Neutrophil (primary cell): ENCODE measurements around the gene WNT8B.
A peak's percentile ranks its signal among the peaks of the same experiment; 100 is the strongest.

Experiments
- H3K27ac ChIP-seq: fragments of 200-600 bp; sonication (generic); 2 replicates; pipeline ENCODE4 v1.5.1; 2016; ENCODE audit warnings: mild to moderate bottlenecking, moderate library complexity
- H3K27me3 ChIP-seq: fragments of 200-600 bp; sonication (generic); 2 replicates; pipeline ENCODE4 v1.6.0; 2016; ENCODE audit warnings: mild to moderate bottlenecking
- H3K36me3 ChIP-seq: fragments of 200-600 bp; sonication (generic); 2 replicates; pipeline ENCODE4 v1.5.1; 2017
- H3K4me1 ChIP-seq, 2 experiments: fragments of 200-600 bp in 1 of 2; sonication (generic) in 1 of 2; 1 replicate in 1 of 2; 2 replicates in 1 of 2; pipeline versions ENCODE4 v1.5.1 to v1.6.1; 2013 to 2016; ENCODE audit warnings: low read depth in 1 of 2, low read length in 1 of 2, mild to moderate bottlenecking in 1 of 2, moderate library complexity in 1 of 2; ENCODE audit not compliant: control insufficient read depth in 1 of 2, insufficient read depth in 1 of 2
- H3K4me3 ChIP-seq, 2 experiments: fragments of 200-600 bp in 1 of 2; sonication (generic) in 1 of 2; 1 replicate in 1 of 2; 2 replicates in 1 of 2; pipeline ENCODE4 v1.5.1; 2013 to 2016; ENCODE audit warnings: low read depth in 1 of 2, low read length in 1 of 2, mild to moderate bottlenecking in 1 of 2, moderate library complexity in 1 of 2
- H3K9me3 ChIP-seq: fragments of 200-600 bp; sonication (generic); 2 replicates; pipeline ENCODE4 v1.5.1; 2016
- TF ChIP-seq, protein P1 (sequence below): fragments of 200-600 bp; sonication (generic); IDR thresholded peaks from 2 replicates; pipeline ENCODE4 v1.5.1; 2016; ENCODE audit warnings: antibody characterized with exemption

WNT8B gene

DNA sequence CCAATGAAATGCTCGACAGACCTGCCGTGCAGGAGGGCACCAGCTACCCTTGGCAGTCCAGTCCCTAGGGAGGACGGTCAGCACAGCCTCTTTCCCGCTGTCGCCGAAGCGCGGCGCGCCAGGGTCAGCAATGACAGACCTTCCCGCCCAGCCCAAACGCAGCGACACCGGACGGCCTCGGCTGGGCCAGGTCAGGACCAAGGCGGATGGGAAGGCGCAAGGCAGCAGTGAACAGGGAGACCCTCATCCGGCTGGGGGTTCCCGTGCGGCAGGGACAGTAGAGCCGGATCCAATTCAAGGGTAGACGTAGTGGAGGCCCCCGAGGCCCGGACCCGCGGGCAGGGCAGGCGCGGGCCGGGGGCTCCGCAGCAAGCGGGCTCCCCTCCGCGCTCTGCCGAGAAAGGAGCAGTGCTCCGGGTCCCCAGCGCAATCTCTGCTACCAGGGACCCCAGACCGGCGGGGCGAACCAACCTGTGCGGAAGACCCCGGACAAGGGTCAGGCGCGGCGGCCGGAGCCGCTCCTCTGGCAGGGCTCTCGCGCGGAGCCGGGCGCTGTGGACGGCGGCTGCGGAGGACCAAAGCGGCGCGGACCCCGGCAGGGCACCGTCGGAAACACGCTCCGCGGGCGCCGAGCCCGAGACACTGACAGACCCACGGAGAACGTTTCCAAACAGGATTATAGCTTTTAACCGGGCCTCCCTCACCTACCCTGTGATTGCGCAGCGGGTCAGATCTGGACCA is 56.7 kb downstream of the WNT8B start, which contains the start of gene SEC31B:
Gene SEC31B, minus strand, starts transcription at position 551 of the 741 bp plus-strand sequence. CDS start 2,909 bp downstream, outside the sequence.
- Histone ChIP-seq H3K36me3 (peaks cover 23% of the 10 kb centered on the region), H3K9me3 (no peaks in the 10 kb centered on the region), H3K27ac (no peak within 1 kb of the TSS), H3K4me3 (peak within 1 kb of the TSS in 1 of 2 experiments; percentile 24), H3K4me1 (peaks cover 17 to 22% of the 10 kb centered on the region in 2 experiments), H3K27me3 (peaks cover 16% of the 10 kb centered on the region)
- TF ChIP-seq, protein P1, sequence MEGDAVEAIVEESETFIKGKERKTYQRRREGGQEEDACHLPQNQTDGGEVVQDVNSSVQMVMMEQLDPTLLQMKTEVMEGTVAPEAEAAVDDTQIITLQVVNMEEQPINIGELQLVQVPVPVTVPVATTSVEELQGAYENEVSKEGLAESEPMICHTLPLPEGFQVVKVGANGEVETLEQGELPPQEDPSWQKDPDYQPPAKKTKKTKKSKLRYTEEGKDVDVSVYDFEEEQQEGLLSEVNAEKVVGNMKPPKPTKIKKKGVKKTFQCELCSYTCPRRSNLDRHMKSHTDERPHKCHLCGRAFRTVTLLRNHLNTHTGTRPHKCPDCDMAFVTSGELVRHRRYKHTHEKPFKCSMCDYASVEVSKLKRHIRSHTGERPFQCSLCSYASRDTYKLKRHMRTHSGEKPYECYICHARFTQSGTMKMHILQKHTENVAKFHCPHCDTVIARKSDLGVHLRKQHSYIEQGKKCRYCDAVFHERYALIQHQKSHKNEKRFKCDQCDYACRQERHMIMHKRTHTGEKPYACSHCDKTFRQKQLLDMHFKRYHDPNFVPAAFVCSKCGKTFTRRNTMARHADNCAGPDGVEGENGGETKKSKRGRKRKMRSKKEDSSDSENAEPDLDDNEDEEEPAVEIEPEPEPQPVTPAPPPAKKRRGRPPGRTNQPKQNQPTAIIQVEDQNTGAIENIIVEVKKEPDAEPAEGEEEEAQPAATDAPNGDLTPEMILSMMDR, result no peak

DNA sequence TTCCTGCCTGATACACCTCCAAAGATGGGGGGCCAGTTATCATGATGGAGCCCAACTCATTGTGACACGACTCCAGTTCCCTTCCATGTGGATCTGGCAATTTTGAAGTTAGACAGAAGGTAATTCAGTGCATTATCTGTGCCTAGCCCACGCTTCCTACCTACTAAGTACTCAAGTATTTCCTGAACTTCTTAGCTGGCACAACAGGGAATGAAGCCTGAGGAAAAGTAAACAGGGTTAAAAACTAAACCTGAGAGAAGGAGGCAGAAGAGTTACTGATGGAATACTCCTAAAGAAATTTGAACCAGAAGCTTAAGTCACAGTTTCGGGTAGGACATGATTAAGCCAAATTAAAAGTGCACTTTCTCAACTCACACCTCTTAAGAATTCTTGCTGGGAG is 58.0 kb downstream of the WNT8B start:
- H3K27me3 ChIP-seq, result peaks cover 16% of the 10 kb centered on the region
- peaks cover 35% of the 10 kb centered on the region for H3K36me3 ChIP-seq
- H3K27ac ChIP-seq, result no peak overlapping the region
- H3K4me3 ChIP-seq, result no peak overlapping the region
- H3K9me3 ChIP-seq, result no peaks in the 10 kb centered on the region
- TF ChIP-seq, protein P1, result no peak
- H3K4me1 ChIP-seq, result peaks cover 17% of the 10 kb centered on the region in 2 experiments

DNA sequence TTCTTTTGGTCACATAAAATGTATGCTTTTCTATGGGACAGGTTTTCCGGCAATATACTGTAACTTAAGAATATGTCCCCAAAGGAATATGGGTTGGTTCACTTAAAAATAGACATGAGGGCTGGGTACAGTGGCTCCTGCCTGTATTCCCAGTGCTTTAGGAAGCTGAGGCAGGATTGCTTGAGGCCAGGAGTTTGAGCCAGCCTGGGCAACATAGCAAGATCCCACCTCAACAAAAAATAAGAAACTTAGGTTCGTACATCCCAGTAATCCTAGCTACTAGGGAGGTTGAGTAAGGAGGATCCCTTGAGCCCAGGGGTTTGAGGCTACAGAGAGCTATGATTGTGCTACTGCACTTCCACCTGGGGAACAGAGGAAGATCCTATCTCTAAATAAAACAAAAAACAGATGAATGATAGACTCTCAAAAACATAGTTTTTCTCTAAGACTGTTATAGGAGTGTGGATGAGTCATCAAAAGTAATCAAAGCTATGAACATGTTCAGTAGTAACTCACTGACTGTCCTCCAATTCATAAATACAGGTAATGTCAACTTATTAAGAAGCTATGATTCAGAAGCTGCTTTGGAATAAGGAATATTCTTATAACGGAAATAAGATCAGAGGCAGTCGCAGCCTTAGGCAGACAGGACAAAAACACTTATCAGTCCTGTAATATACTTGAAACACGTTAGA is 59.4 kb downstream of the WNT8B start:
- Histone ChIP-seq H3K27ac (no peak overlapping the region), H3K27me3 (peaks cover 16% of the 10 kb centered on the region), H3K4me1 (peaks cover 17% of the 10 kb centered on the region in 2 experiments), H3K9me3 (no peaks in the 10 kb centered on the region), H3K4me3 (no peak overlapping the region), H3K36me3 (peaks cover 49% of the 10 kb centered on the region)
- TF ChIP-seq, protein P1, result no peak

DNA sequence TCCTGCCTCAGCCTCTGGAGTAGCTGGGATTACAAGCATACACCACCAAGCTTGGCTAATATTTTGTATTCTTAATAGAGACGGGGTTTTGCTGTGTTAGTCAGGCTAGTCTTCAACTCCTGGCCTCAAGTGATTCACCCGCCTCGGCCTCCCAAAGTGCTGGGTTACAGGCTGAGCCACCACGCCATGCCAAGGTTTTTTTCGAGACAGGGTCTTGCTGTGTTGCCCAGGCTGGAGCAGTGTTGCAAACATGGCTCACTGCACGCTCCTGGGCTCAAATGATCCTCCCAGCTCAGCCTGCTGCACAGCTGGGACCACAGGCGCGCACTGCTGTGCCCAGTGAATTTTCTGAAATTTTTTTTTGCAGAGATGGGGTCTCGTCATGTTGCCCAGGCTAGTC is 60.1 kb downstream of the WNT8B start:
- H3K36me3 ChIP-seq, result peaks cover 50% of the 10 kb centered on the region
- no peaks in the 10 kb centered on the region for H3K9me3 ChIP-seq
- TF ChIP-seq, protein P1, result no peak
- H3K27ac ChIP-seq, result no peak overlapping the region
- H3K27me3 ChIP-seq, result peaks cover 16% of the 10 kb centered on the region
- no peak overlapping the region for H3K4me3 ChIP-seq
- H3K4me1 ChIP-seq, result peaks cover 17% of the 10 kb centered on the region in 2 experiments

DNA sequence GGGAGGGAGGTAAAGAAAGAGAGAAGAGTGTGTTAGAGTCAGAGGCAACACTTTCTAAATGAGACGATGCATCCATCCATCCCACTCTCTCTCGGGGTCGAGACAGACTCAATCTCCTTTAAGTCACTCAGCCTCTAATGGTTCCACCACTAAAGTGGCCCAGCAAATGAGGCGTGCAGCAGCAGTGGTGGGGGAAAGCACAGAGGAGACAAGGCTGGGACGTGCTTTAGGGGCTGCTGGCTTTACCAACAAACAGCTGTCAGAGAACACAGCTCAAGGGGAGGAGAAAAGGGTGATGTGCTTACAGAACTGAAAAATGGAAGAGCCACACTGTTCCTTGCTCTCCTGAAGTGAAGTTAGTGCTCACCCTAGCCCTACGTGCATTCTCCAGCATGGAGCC is 61.4 kb downstream of the WNT8B start:
- Histone ChIP-seq H3K4me3 (no peak overlapping the region), H3K4me1 (peaks cover 15 to 17% of the 10 kb centered on the region in 2 experiments), H3K27ac (no peak overlapping the region), H3K36me3 (peaks cover 50% of the 10 kb centered on the region), H3K9me3 (no peaks in the 10 kb centered on the region), H3K27me3 (peaks cover 11% of the 10 kb centered on the region)
- TF ChIP-seq, protein P1, result no peak
